HG03025 (cell line): ENCODE results near the gene HOXA11.

Source experiments
- ATAC-seq: cut with Tn5 transposase; IDR thresholded peaks from one replicate; pipeline ENCODE4 v1.9.1; 2021; ENCODE audit warnings: mild to moderate bottlenecking, moderate library complexity; ENCODE audit not compliant: unreplicated experiment, low FRiP score

HOXA11 gene

GRCh38 chr7:27138472-27138871 lies 46.6 kb downstream of the HOXA11 start:
- ATAC-seq: no peak

GRCh38 chr7:27137640-27138315 lies 47.3 kb downstream of the HOXA11 start:
- ATAC-seq: no peak

GRCh38 chr7:27134392-27134791 lies 50.6 kb downstream of the HOXA11 start:
- no peak for ATAC-seq

GRCh38 chr7:27133409-27134231 lies 51.4 kb downstream of the HOXA11 start:
- ATAC-seq: no peak

GRCh38 chr7:27132978-27133377 lies 52.1 kb downstream of the HOXA11 start:
- no peak for ATAC-seq

GRCh38 chr7:27132214-27132613 lies 52.8 kb downstream of the HOXA11 start:
- no peak for ATAC-seq

- no peak for ATAC-seq
Observed at GRCh38 chr7:27131390-27131819, 53.6 kb downstream of the HOXA11 start.
